Thyroid gland (tissue), 4 donors: ENCODE data around the gene PLA2G4A.

Experiments used
- POLR2A ChIP-seq, 2 donors: fragments of 450-650 bp; IDR thresholded peaks; one replicate each; pipeline ENCODE4 v1.6.1; 2017; ENCODE audit warnings: antibody characterized with exemption in 2 of 2, mild to moderate bottlenecking in 2 of 2, moderate library complexity in 1 of 2
- TF ChIP-seq, protein P1 (sequence below), 6 experiments: fragments of 200-600 bp in 3 of 6; fragments of 450-650 bp in 3 of 6; sonication (generic) in 3 of 6; IDR thresholded peaks; one replicate each; pipeline ENCODE4 v1.5.1; 2016 to 2019; ENCODE audit warnings: antibody characterized with exemption in 6 of 6, mild to moderate bottlenecking in 2 of 6, inconsistent platforms in 1 of 6, moderate library complexity in 1 of 6

DNA sequence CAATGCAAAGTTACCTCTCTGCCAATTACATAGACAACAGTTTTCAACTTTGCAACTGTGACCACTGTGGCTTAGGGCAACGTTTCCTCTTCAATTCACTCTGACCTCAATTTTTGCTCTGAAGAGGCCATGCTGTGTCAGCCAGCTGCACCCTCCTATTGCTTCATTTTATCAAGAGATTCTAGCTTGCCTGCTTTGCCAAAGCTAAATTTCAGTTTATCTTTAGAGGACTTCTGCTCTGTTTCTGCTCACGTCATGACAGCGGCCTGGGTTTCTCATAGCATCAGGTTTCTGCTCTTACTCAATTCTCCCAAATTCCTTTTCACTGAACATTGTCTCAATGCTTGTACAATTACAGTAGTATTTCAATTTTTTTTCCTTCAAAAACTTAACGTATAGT lies 154.6 kb downstream of the PLA2G4A start:
- TF ChIP-seq, protein P1, sequence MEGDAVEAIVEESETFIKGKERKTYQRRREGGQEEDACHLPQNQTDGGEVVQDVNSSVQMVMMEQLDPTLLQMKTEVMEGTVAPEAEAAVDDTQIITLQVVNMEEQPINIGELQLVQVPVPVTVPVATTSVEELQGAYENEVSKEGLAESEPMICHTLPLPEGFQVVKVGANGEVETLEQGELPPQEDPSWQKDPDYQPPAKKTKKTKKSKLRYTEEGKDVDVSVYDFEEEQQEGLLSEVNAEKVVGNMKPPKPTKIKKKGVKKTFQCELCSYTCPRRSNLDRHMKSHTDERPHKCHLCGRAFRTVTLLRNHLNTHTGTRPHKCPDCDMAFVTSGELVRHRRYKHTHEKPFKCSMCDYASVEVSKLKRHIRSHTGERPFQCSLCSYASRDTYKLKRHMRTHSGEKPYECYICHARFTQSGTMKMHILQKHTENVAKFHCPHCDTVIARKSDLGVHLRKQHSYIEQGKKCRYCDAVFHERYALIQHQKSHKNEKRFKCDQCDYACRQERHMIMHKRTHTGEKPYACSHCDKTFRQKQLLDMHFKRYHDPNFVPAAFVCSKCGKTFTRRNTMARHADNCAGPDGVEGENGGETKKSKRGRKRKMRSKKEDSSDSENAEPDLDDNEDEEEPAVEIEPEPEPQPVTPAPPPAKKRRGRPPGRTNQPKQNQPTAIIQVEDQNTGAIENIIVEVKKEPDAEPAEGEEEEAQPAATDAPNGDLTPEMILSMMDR (IDR thresholded peaks at IDR 0.05) = no peak
- TF ChIP-seq POLR2A (IDR thresholded peaks at IDR 0.05) = no peak
